PC-3 (cell line): Measurements from ENCODE around the gene IQSEC1.

Source experiments
- EZH2 ChIP-seq: fragments of 300-600 bp; sonication (generic); IDR thresholded peaks from one replicate; pipeline ENCODE4 v1.6.1; 2017; ENCODE audit warnings: antibody characterized with exemption, mild to moderate bottlenecking, low read length; ENCODE audit not compliant: unreplicated experiment
- EZH2phosphoT487 ChIP-seq: fragments of 300-600 bp; sonication (generic); IDR thresholded peaks from 2 replicates; pipeline ENCODE4 v1.6.1; 2018; ENCODE audit warnings: mild to moderate bottlenecking, antibody characterized with exemption, low read length, borderline replicate concordance
- TF ChIP-seq, protein P1 (sequence below): fragments of 300-600 bp; sonication (generic); conservative IDR thresholded peaks from 2 replicates; pipeline ENCODE4 v1.5.1; 2017; ENCODE audit warnings: antibody characterized with exemption, low read depth, mild to moderate bottlenecking, low read length

DNA sequence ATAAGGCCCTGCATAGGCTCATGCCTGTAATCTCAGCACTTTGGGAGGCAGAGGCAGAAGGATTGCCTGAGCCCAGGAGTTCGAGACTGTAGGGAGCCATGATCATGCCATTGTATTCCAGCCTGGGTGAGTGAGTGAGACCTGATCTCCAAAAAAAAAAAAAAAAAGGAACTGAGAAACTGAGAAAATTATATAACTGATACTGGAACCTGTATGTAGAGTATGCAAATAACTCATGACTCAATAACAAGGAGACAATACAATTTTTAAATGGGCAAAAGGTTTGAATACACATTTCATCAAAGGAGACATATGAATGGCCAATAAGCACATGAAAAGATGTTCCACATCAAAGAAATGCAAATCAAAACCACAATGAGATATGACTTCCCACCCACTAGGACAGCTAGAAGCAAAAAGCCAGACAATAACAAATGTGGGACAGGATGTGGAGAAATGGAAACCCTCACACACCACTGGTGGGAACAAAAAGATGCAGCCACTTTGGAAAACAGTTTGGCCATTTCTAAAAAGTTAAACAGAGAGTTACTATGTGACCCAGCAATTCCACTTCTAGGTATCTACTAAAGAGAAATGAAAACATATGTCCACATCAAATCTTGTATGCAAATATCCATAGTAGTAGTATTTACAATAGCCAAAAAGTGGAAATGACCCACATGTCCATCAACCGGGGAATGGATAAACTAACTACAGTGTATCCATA lies 70.7 kb downstream of the IQSEC1 start:
- TF ChIP-seq, protein P1, sequence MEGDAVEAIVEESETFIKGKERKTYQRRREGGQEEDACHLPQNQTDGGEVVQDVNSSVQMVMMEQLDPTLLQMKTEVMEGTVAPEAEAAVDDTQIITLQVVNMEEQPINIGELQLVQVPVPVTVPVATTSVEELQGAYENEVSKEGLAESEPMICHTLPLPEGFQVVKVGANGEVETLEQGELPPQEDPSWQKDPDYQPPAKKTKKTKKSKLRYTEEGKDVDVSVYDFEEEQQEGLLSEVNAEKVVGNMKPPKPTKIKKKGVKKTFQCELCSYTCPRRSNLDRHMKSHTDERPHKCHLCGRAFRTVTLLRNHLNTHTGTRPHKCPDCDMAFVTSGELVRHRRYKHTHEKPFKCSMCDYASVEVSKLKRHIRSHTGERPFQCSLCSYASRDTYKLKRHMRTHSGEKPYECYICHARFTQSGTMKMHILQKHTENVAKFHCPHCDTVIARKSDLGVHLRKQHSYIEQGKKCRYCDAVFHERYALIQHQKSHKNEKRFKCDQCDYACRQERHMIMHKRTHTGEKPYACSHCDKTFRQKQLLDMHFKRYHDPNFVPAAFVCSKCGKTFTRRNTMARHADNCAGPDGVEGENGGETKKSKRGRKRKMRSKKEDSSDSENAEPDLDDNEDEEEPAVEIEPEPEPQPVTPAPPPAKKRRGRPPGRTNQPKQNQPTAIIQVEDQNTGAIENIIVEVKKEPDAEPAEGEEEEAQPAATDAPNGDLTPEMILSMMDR, result no peak
- no peak for TF ChIP-seq EZH2
- no peak for TF ChIP-seq EZH2phosphoT487
